Neural cell (in vitro differentiated cells): ENCODE results near the gene UACA. TPM values are rescaled to one million over a fixed set of nuclear protein-coding genes. Genes with fewer than 3 reads are reported as not detected.

Experiments used
- H2AFZ ChIP-seq: fragments of 200-600, 300-800 bp; sonication (generic), shearing (Covaris generic); 2 replicates; pipeline ENCODE4 v1.6.0; 2014; ENCODE audit warnings: low read depth, mild to moderate bottlenecking, antibody characterized with exemption, low read length, moderate library complexity
- H3F3A ChIP-seq: fragments of 200-600 bp; shearing (Covaris generic); 2 replicates; pipeline ENCODE4 v1.6.1; 2016; ENCODE audit warnings: mild to moderate bottlenecking, moderate library complexity, mixed read lengths, antibody characterized with exemption, low read length; ENCODE audit not compliant: insufficient read depth, poor library complexity, severe bottlenecking
- H3K27ac ChIP-seq: fragments of 200-600, 300-800 bp; sonication (generic), shearing (Covaris generic); 2 replicates; pipeline ENCODE4 v1.5.1; 2014; ENCODE audit warnings: mild to moderate bottlenecking, low read length, moderate library complexity
- H3K27me3 ChIP-seq: fragments of 300-800, 200-600 bp; sonication (generic), shearing (Covaris generic); 2 replicates; pipeline ENCODE4 v1.6.0; 2014; ENCODE audit warnings: mild to moderate bottlenecking, low read depth, low read length, moderate library complexity; ENCODE audit not compliant: insufficient read depth
- H3K36me3 ChIP-seq: fragments of 300-800, 200-600 bp; sonication (generic), shearing (Covaris generic); 2 replicates; pipeline ENCODE4 v1.5.1; 2014; ENCODE audit warnings: mild to moderate bottlenecking, antibody characterized with exemption, low read length, moderate library complexity; ENCODE audit not compliant: insufficient read depth
- H3K4me2 ChIP-seq: fragments of 300-800, 200-600 bp; sonication (generic), shearing (Covaris generic); 2 replicates; pipeline ENCODE4 v1.6.0; 2014; ENCODE audit warnings: mild to moderate bottlenecking, low read length
- H3K4me3 ChIP-seq: fragments of 300-800, 200-600 bp; sonication (generic), shearing (Covaris generic); 2 replicates; pipeline ENCODE4 v1.5.1; 2014; ENCODE audit warnings: mild to moderate bottlenecking, low read length, moderate library complexity
- H3K79me2 ChIP-seq: fragments of 200-600 bp; shearing (Covaris generic); replicated peaks from 2 replicates; pipeline ENCODE4 v1.6.0; 2014; ENCODE audit warnings: mild to moderate bottlenecking, low read length, moderate library complexity; ENCODE audit not compliant: insufficient read depth
- H3K9ac ChIP-seq: fragments of 300-800, 200-600 bp; sonication (generic), shearing (Covaris generic); 2 replicates; pipeline ENCODE4 v1.6.1; 2016; ENCODE audit warnings: mild to moderate bottlenecking, low read length, mixed read lengths
- H3K9me2 ChIP-seq: fragments of 200-600 bp; shearing (Covaris generic); 2 replicates; pipeline ENCODE4 v1.6.1; 2016; ENCODE audit warnings: mild to moderate bottlenecking, low read length, mixed read lengths; ENCODE audit not compliant: insufficient read depth
- H3K9me3 ChIP-seq: fragments of 200-600, 300-800 bp; sonication (generic), shearing (Covaris generic); 2 replicates; pipeline ENCODE4 v1.6.1; 2016; ENCODE audit warnings: mild to moderate bottlenecking, mixed run types, low read length, moderate library complexity, mixed read lengths
- H4K20me1 ChIP-seq: fragments of 200-600 bp; shearing (Covaris generic); 2 replicates; pipeline ENCODE4 v1.6.1; 2016; ENCODE audit warnings: mild to moderate bottlenecking, mixed run types; ENCODE audit not compliant: insufficient read depth
- CTCF ChIP-seq: fragments of 450-650 bp; IDR thresholded peaks from 2 replicates; pipeline ENCODE4 v1.5.1; 2014; ENCODE audit warnings: antibody characterized with exemption, mild to moderate bottlenecking, moderate library complexity; ENCODE audit not compliant: poor library complexity, severe bottlenecking
- EP300 ChIP-seq: fragments of 450-650 bp; conservative IDR thresholded peaks from 2 replicates; pipeline ENCODE4 v1.6.1; 2014; ENCODE audit warnings: antibody characterized with exemption, mild to moderate bottlenecking, moderate library complexity; ENCODE audit not compliant: poor library complexity, severe bottlenecking
- EZH2 ChIP-seq: fragments of 200-600, 300-800 bp; shearing (Covaris generic), sonication (generic); IDR thresholded peaks from 2 replicates; pipeline ENCODE4 v1.6.1; 2014; ENCODE audit warnings: antibody characterized with exemption, low read length, borderline replicate concordance, mild to moderate bottlenecking; ENCODE audit not compliant: insufficient read depth, poor library complexity, severe bottlenecking
- MXI1 ChIP-seq: fragments of 450-650 bp; conservative IDR thresholded peaks from 2 replicates; pipeline ENCODE4 v1.6.1; 2014; ENCODE audit warnings: antibody characterized with exemption, mild to moderate bottlenecking; ENCODE audit not compliant: poor library complexity, severe bottlenecking
- POLR2AphosphoS5 ChIP-seq: IDR thresholded peaks from 2 replicates; pipeline ENCODE4 v1.6.1; 2012
- RAD21 ChIP-seq: fragments of 450-650 bp; conservative IDR thresholded peaks from 2 replicates; pipeline ENCODE4 v1.6.1; 2014; ENCODE audit warnings: antibody characterized with exemption, mild to moderate bottlenecking, moderate library complexity
- REST ChIP-seq: IDR thresholded peaks from 2 replicates; pipeline ENCODE4 v1.6.1; 2012; ENCODE audit warnings: borderline replicate concordance
- SMC3 ChIP-seq: fragments of 450-650 bp; conservative IDR thresholded peaks from 2 replicates; pipeline ENCODE4 v1.6.1; 2014; ENCODE audit warnings: antibody characterized with exemption, mild to moderate bottlenecking, moderate library complexity; ENCODE audit not compliant: poor library complexity
- TAF1 ChIP-seq: IDR thresholded peaks from 2 replicates; pipeline ENCODE4 v1.6.1; 2012; ENCODE audit warnings: low read depth
- polyA plus RNA-seq: library from polyadenylated mRNA; depleted of rRNA; stranded (reverse); fragments of >200 nt; gene quantifications from 2 replicates; pipeline ENCODE4 v1.2.3, GENCODE V29; 2014

Gene UACA
- polyA plus RNA-seq, 1 donor from 2014 or later, result 0.10 TPM

- Histone ChIP-seq H3K9ac (no peak overlapping the region), H3F3A (no peaks in the 10 kb centered on the region), H3K27me3 (peaks cover 16% of the 10 kb centered on the region), H3K4me2 (no peak overlapping the region), H2AFZ (no peak overlapping the region), H3K79me2 (no peaks in the 10 kb centered on the region), H3K4me3 (no peak overlapping the region), H3K27ac (no peak overlapping the region), H3K36me3 (no peaks in the 10 kb centered on the region), H4K20me1 (no peaks in the 10 kb centered on the region), H3K9me3 (no peaks in the 10 kb centered on the region), H3K9me2 (no peaks in the 10 kb centered on the region)
- TF ChIP-seq EP300 (no peak), RAD21 (no peak), POLR2AphosphoS5 (no peak), CTCF (no peak), MXI1 (no peak), EZH2 (no peak), SMC3 (no peak), REST (no peak), TAF1 (no peak)
Observed at GRCh38 chr15:70757627-70758026, 5.7 kb downstream of the UACA start.

- Histone ChIP-seq H3K79me2 (no peaks in the 10 kb centered on the region), H3K36me3 (no peaks in the 10 kb centered on the region), H4K20me1 (no peaks in the 10 kb centered on the region)
Observed at GRCh38 chr15:70754862-70755261, 8.5 kb downstream of the UACA start.

More at GRCh38 chr15:70754862-70755261, 8.5 kb downstream of the UACA start:
- no peak overlapping the region for H3K4me3 ChIP-seq
- H3K9me3 ChIP-seq, result no peaks in the 10 kb centered on the region
- H2AFZ ChIP-seq, result no peak overlapping the region
- H3F3A ChIP-seq, result no peaks in the 10 kb centered on the region
- no peak overlapping the region for H3K9ac ChIP-seq
- no peak overlapping the region for H3K4me2 ChIP-seq
- TF ChIP-seq SMC3 (no peak), REST (no peak), MXI1 (no peak), EZH2 (no peak), POLR2AphosphoS5 (no peak), CTCF (no peak), RAD21 (no peak), EP300 (no peak), TAF1 (no peak)
- no peaks in the 10 kb centered on the region for H3K27me3 ChIP-seq
- no peaks in the 10 kb centered on the region for H3K9me2 ChIP-seq
- H3K27ac ChIP-seq, result no peak overlapping the region
